Measurements from ENCODE around the gene FARS2. TPM values are rescaled to one million over a fixed set of nuclear protein-coding genes. Genes with fewer than 3 reads are reported as not detected.

FARS2 gene
- total and polyA plus RNA-seq, 4 donors: 9.2 to 31.4 (median 19.4) TPM

DNA sequence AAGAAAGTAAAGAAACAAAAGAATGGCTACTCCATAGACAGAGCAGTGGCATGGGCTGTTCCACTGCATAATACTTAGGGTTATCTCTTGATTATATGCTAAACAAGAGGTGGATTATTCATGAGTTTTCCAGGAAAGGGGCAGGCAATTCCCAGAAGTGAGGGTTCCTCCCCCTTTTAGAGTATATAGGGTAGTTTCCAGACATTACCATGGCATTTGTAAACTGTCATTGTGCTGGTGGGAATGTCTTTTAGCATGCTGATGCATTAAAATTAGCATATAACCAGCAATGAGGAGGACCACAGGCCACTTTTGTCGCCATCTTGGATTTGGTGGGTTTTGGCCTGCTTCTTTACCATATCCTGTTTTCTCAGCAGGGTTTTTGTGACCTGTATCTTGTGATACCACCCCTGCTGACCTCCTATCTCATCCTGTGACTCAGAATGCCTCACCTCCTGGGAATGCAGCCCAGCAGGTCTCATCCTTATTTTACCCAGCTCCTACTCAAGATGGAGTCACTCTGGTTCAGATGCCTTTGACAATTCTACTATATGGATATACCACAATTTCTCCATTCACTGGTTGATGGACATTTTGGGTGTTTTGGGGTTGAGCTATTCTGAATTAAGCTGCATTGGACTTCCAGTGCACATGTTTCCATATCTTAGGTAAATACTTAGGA, 280.6 kb downstream of the FARS2 start:
- H3K9ac ChIP-seq (ENCODE audit: insufficient read depth in 1 of 2, low read length in 2 of 2): no peak overlapping the region
- ATAC-seq (ENCODE audit: insufficient read depth, low FRiP score) (no peak), DNase-seq (no peak)
- WGBS, 2 donors: 100% methylated on average over 1 of the region's 1 CpG
- H3K36me3 ChIP-seq (ENCODE audit: control insufficient read depth in 4 of 4, insufficient read depth in 4 of 4, low read length in 4 of 4): peaks cover 0 to 1% (median 0%) of the 10 kb centered on the region in 4 donors
- TF ChIP-seq, protein P1, sequence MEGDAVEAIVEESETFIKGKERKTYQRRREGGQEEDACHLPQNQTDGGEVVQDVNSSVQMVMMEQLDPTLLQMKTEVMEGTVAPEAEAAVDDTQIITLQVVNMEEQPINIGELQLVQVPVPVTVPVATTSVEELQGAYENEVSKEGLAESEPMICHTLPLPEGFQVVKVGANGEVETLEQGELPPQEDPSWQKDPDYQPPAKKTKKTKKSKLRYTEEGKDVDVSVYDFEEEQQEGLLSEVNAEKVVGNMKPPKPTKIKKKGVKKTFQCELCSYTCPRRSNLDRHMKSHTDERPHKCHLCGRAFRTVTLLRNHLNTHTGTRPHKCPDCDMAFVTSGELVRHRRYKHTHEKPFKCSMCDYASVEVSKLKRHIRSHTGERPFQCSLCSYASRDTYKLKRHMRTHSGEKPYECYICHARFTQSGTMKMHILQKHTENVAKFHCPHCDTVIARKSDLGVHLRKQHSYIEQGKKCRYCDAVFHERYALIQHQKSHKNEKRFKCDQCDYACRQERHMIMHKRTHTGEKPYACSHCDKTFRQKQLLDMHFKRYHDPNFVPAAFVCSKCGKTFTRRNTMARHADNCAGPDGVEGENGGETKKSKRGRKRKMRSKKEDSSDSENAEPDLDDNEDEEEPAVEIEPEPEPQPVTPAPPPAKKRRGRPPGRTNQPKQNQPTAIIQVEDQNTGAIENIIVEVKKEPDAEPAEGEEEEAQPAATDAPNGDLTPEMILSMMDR (IDR thresholded peaks at IDR 0.05; ENCODE audit: control extremely low read depth, extremely low read depth): no peak
- peaks cover 0 to 2% (median 0%) of the 10 kb centered on the region in 5 donors for H3K4me1 ChIP-seq (ENCODE audit: control insufficient read depth in 5 of 5, insufficient read depth in 5 of 5, low read length in 5 of 5)
- no peaks in the 10 kb centered on the region for H3K9me3 ChIP-seq (ENCODE audit: control insufficient read depth in 4 of 4, insufficient read depth in 3 of 4, low read length in 3 of 4)
- H3K27ac ChIP-seq (ENCODE audit: low read depth in 1 of 2, low read length in 1 of 2): no peak overlapping the region
- H3K4me3 ChIP-seq: no peak overlapping the region
- no peaks in the 10 kb centered on the region for H3K27me3 ChIP-seq (ENCODE audit: control insufficient read depth in 3 of 3, insufficient read depth in 3 of 3, low read length in 2 of 3)

DNA sequence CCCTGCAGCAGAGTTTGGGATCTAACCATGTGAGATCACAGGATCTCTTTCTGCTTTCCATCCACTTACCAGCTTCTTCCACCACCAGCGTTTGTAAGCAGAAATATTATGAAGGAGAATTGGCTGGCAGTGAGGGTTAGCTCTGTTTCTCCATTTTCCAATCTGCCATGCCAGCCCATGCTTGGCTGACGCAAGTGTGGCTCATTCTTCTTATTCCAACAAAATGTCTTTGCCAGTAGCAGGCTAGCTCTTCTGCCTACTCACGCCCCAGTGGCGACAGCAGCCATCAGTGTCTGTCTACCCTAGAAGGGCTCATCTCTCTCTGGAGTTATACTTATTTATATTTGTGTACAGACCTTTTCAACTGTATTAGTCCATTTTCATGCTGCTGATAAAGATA, 286.2 kb downstream of the FARS2 start:
- Histone ChIP-seq H3K36me3 (ENCODE audit: control insufficient read depth in 4 of 4, insufficient read depth in 4 of 4, low read length in 4 of 4) (peaks cover 0 to 4% (median 2%) of the 10 kb centered on the region in 4 donors), H3K9ac (ENCODE audit: insufficient read depth in 1 of 2, low read length in 2 of 2) (no peak overlapping the region), H3K9me3 (ENCODE audit: control insufficient read depth in 4 of 4, insufficient read depth in 3 of 4, low read length in 3 of 4) (peaks cover 0 to 5% (median 0%) of the 10 kb centered on the region in 4 donors), H3K27me3 (ENCODE audit: control insufficient read depth in 3 of 3, insufficient read depth in 3 of 3, low read length in 2 of 3) (no peaks in the 10 kb centered on the region), H3K4me3 (no peak overlapping the region), H3K27ac (ENCODE audit: low read depth in 1 of 2, low read length in 1 of 2) (no peak overlapping the region), H3K4me1 (ENCODE audit: control insufficient read depth in 5 of 5, insufficient read depth in 5 of 5, low read length in 5 of 5) (no peaks in the 10 kb centered on the region)
- no peak for DNase-seq
- no peak for ATAC-seq (ENCODE audit: insufficient read depth, low FRiP score)
- TF ChIP-seq, protein P1 (IDR thresholded peaks at IDR 0.05; ENCODE audit: control extremely low read depth, extremely low read depth): no peak
- WGBS, 2 donors: 95 to 98% methylated on average over 4 of the region's 4 CpGs

DNA sequence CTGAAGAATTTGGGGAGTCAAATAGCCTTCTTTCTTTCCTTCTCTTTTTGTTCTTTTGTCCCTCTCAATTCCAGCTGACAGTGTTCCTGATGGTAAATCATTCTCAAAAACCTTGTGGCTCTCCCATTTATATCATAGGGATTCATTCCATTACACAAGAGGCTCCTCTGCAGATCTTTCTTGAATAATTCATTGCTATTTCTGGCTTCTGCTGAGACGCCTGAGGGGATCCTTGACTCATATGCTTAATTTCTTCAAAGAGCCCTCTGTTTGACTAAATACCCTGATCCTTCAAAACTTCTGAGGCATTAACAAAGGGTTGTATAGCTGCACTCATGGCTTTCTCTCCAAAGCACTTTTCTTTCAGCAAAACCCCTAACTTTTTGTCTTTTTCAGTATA, 289.3 kb downstream of the FARS2 start:
- Histone ChIP-seq H3K27ac (ENCODE audit: low read depth in 1 of 2, low read length in 1 of 2) (no peak overlapping the region), H3K36me3 (ENCODE audit: control insufficient read depth in 4 of 4, insufficient read depth in 4 of 4, low read length in 4 of 4) (peaks cover 0 to 4% (median 2%) of the 10 kb centered on the region in 4 donors), H3K9me3 (ENCODE audit: control insufficient read depth in 4 of 4, insufficient read depth in 3 of 4, low read length in 3 of 4) (peaks cover 0 to 5% (median 0%) of the 10 kb centered on the region in 4 donors), H3K4me3 (no peak overlapping the region), H3K9ac (ENCODE audit: insufficient read depth in 1 of 2, low read length in 2 of 2) (no peak overlapping the region), H3K27me3 (ENCODE audit: control insufficient read depth in 3 of 3, insufficient read depth in 3 of 3, low read length in 2 of 3) (no peaks in the 10 kb centered on the region), H3K4me1 (ENCODE audit: control insufficient read depth in 5 of 5, insufficient read depth in 5 of 5, low read length in 5 of 5) (no peaks in the 10 kb centered on the region)
- WGBS, 2 donors: 94 to 100% methylated on average over 1 of the region's 1 CpG
- DNase-seq: no peak
- TF ChIP-seq, protein P1 (IDR thresholded peaks at IDR 0.05; ENCODE audit: control extremely low read depth, extremely low read depth): no peak
- ATAC-seq (ENCODE audit: insufficient read depth, low FRiP score): no peak
